HEK293 (cell line): ENCODE results near the gene SHMT2.

ENCODE experiments used
- CTCF ChIA-PET: fragments of 350-600 bp; formaldehyde crosslinking; extraction: SDS; loops from one replicate; lab custom pipeline; 2021; ENCODE audit warnings: antibody characterized with exemption; lab: Yijun Ruan, JAX
- POLR2A ChIA-PET: fragments of 300-600 bp; formaldehyde crosslinking; extraction: SDS; loops from one replicate; lab custom pipeline; 2020; ENCODE audit warnings: antibody characterized with exemption, inconsistent platforms; lab: Yijun Ruan, JAX
- H3K27ac ChIP-seq: fragments of 200-500 bp; sonication (Bioruptor generic); 2 replicates; pipeline ENCODE4 v1.5.1; 2014; ENCODE audit warnings: low read depth, low read length, control low read depth, inconsistent platforms; ENCODE audit errors: extremely low read depth
- H3K36me3 ChIP-seq, 2 experiments: fragments of 200-500 bp in 1 of 2; sonication (Bioruptor generic) in 1 of 2; 1 replicate in 1 of 2; 2 replicates in 1 of 2; pipeline ENCODE4 v1.5.1; 2014 to 2017; ENCODE audit warnings: inconsistent platforms in 2 of 2, low read length in 2 of 2; ENCODE audit not compliant: control insufficient read depth in 2 of 2, insufficient read depth in 1 of 2
- H3K4me1 ChIP-seq: fragments of 200-500 bp; sonication (Bioruptor generic); 2 replicates; pipeline ENCODE4 v1.5.1; 2014; ENCODE audit warnings: mild to moderate bottlenecking, low read length, inconsistent platforms; ENCODE audit not compliant: control insufficient read depth, insufficient read depth
- H3K4me3 ChIP-seq: 2 replicates; pipeline ENCODE4 v1.5.1; 2011; ENCODE audit warnings: low read depth, mild to moderate bottlenecking, control low read depth, low read length, moderate library complexity
- H3K9me3 ChIP-seq: fragments of 200-500 bp; sonication (Bioruptor generic); 2 replicates; pipeline ENCODE4 v1.5.1; 2014; ENCODE audit warnings: low read depth, low read length, inconsistent platforms; ENCODE audit not compliant: control insufficient read depth, insufficient read depth
- HOXA7 ChIP-seq: sonication (generic); formaldehyde crosslinking; IDR thresholded peaks from 2 replicates; pipeline ENCODE4 v1.8.1; 2022; ENCODE audit warnings: missing genetic modification reagents, borderline replicate concordance
- KLF1 ChIP-seq: fragments of 450-650 bp; formaldehyde crosslinking; IDR thresholded peaks from 2 replicates; pipeline ENCODE4 v1.5.1; 2016; ENCODE audit warnings: missing biosample characterization, missing genetic modification characterization
- TCF7L2 ChIP-seq: IDR thresholded peaks from 2 replicates; pipeline ENCODE4 v1.6.1; 2011; ENCODE audit warnings: low read depth, mild to moderate bottlenecking, inconsistent platforms, low read length, moderate library complexity, borderline replicate concordance
- YY2 ChIP-seq: fragments of 450-650 bp; formaldehyde crosslinking; IDR thresholded peaks from 2 replicates; pipeline ENCODE4 v1.5.1; 2016; ENCODE audit warnings: missing biosample characterization, missing genetic modification characterization
- ZIC2 ChIP-seq: fragments of 450-650 bp; formaldehyde crosslinking; IDR thresholded peaks from 2 replicates; pipeline ENCODE4 v1.5.1; 2016; ENCODE audit warnings: missing biosample characterization, missing genetic modification characterization
- ZNF175 ChIP-seq: fragments of 450-650 bp; formaldehyde crosslinking; IDR thresholded peaks from 2 replicates; pipeline ENCODE4 v1.5.1; 2016; ENCODE audit warnings: missing biosample characterization, missing genetic modification characterization
- ZNF2 ChIP-seq: fragments of 450-650 bp; formaldehyde crosslinking; IDR thresholded peaks from 2 replicates; pipeline ENCODE4 v1.5.1; 2016; ENCODE audit warnings: missing biosample characterization, missing genetic modification characterization
- ZNF302 ChIP-seq: fragments of 450-650 bp; formaldehyde crosslinking; IDR thresholded peaks from 2 replicates; pipeline ENCODE4 v1.5.1; 2016; ENCODE audit warnings: missing biosample characterization, missing genetic modification characterization, low read depth
- ZNF311 ChIP-seq: fragments of 450-650 bp; formaldehyde crosslinking; IDR thresholded peaks from 2 replicates; pipeline ENCODE4 v1.5.1; 2017; ENCODE audit warnings: missing biosample characterization, missing genetic modification characterization, borderline replicate concordance
- ZNF37A ChIP-seq: fragments of 450-650 bp; IDR thresholded peaks from 2 replicates; pipeline ENCODE4 v1.5.1; 2018; ENCODE audit warnings: missing biosample characterization, missing genetic modification characterization
- ZNF514 ChIP-seq: fragments of 450-650 bp; formaldehyde crosslinking; IDR thresholded peaks from 2 replicates; pipeline ENCODE4 v1.5.1; 2016; ENCODE audit warnings: missing biosample characterization, missing genetic modification characterization
- ZNF621 ChIP-seq: fragments of 450-650 bp; formaldehyde crosslinking; IDR thresholded peaks from 2 replicates; pipeline ENCODE4 v1.5.1; 2017; ENCODE audit warnings: missing biosample characterization, missing genetic modification characterization
- ZNF791 ChIP-seq: fragments of 450-650 bp; formaldehyde crosslinking; IDR thresholded peaks from 2 replicates; pipeline ENCODE4 v1.5.1; 2016; ENCODE audit warnings: missing biosample characterization, missing genetic modification characterization
- ZNF792 ChIP-seq: fragments of 450-650 bp; formaldehyde crosslinking; IDR thresholded peaks from 2 replicates; pipeline ENCODE4 v1.5.1; 2016; ENCODE audit warnings: missing biosample characterization, missing genetic modification characterization
- ZNF837 ChIP-seq: fragments of 450-650 bp; formaldehyde crosslinking; IDR thresholded peaks from 2 replicates; pipeline ENCODE4 v1.5.1; 2016; ENCODE audit warnings: missing biosample characterization, missing genetic modification characterization
- TF ChIP-seq, protein P1 (sequence below): fragments of 450-650 bp; formaldehyde crosslinking; IDR thresholded peaks from 2 replicates; pipeline ENCODE4 v1.5.1; 2016; ENCODE audit warnings: missing biosample characterization, missing genetic modification characterization, borderline replicate concordance
- TF ChIP-seq, protein P2 (sequence below): fragments of 450-650 bp; formaldehyde crosslinking; IDR thresholded peaks from 2 replicates; pipeline ENCODE4; 2016; ENCODE audit warnings: missing biosample characterization, missing genetic modification characterization
- TF ChIP-seq, protein P3 (sequence below): fragments of 450-650 bp; formaldehyde crosslinking; IDR thresholded peaks from 2 replicates; pipeline ENCODE4 v1.5.1; 2016; ENCODE audit warnings: missing biosample characterization, missing genetic modification characterization
- TF ChIP-seq, protein P4 (sequence below): fragments of 450-650 bp; formaldehyde crosslinking; conservative IDR thresholded peaks from 2 replicates; pipeline ENCODE4 v1.5.1; 2016; ENCODE audit warnings: low read depth, missing biosample characterization, missing genetic modification characterization

SHMT2 gene

GRCh38 chr12:57195186-57195585, 34.3 kb upstream of the SHMT2 start:
- POLR2A ChIA-PET, result no interaction called here
- TF ChIP-seq ZNF514, result no peak
- TF ChIP-seq ZNF2 (tag by site-specific recombination), result no peak
- TF ChIP-seq ZNF37A (tag by site-specific recombination), result no peak
- TF ChIP-seq ZIC2 (tag by site-specific recombination), result no peak
- no peak for TF ChIP-seq ZNF792 (tag by site-specific recombination)
- TF ChIP-seq ZNF837 (tag by site-specific recombination), result no peak
- TF ChIP-seq, protein P1, sequence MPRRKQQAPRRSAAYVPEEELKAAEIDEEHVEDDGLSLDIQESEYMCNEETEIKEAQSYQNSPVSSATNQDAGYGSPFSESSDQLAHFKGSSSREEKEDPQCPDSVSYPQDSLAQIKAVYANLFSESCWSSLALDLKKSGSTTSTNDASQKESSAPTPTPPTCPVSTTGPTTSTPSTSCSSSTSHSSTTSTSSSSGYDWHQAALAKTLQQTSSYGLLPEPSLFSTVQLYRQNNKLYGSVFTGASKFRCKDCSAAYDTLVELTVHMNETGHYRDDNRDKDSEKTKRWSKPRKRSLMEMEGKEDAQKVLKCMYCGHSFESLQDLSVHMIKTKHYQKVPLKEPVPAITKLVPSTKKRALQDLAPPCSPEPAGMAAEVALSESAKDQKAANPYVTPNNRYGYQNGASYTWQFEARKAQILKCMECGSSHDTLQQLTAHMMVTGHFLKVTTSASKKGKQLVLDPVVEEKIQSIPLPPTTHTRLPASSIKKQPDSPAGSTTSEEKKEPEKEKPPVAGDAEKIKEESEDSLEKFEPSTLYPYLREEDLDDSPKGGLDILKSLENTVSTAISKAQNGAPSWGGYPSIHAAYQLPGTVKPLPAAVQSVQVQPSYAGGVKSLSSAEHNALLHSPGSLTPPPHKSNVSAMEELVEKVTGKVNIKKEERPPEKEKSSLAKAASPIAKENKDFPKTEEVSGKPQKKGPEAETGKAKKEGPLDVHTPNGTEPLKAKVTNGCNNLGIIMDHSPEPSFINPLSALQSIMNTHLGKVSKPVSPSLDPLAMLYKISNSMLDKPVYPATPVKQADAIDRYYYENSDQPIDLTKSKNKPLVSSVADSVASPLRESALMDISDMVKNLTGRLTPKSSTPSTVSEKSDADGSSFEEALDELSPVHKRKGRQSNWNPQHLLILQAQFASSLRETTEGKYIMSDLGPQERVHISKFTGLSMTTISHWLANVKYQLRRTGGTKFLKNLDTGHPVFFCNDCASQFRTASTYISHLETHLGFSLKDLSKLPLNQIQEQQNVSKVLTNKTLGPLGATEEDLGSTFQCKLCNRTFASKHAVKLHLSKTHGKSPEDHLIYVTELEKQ (tag by site-specific recombination), result no peak
- TF ChIP-seq ZNF621 (tag by site-specific recombination), result no peak
- TF ChIP-seq ZNF311 (tag by site-specific recombination), result no peak
- TF ChIP-seq YY2 (tag by site-specific recombination), result no peak
- TF ChIP-seq, protein P2, sequence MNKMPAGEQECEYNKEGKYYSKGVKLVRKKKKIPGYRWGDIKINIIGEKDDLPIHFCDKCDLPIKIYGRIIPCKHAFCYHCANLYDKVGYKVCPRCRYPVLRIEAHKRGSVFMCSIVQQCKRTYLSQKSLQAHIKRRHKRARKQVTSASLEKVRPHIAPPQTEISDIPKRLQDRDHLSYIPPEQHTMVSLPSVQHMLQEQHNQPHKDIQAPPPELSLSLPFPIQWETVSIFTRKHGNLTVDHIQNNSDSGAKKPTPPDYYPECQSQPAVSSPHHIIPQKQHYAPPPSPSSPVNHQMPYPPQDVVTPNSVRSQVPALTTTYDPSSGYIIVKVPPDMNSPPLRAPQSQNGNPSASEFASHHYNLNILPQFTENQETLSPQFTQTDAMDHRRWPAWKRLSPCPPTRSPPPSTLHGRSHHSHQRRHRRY, result no peak
- no peak for TF ChIP-seq ZNF791 (tag by site-specific recombination)
- no peak for TF ChIP-seq ZNF175 (tag by site-specific recombination)
- no peak for TF ChIP-seq TCF7L2
- TF ChIP-seq HOXA7, result no peak
- no peak for TF ChIP-seq ZNF302 (tag by site-specific recombination)
- TF ChIP-seq, protein P3, sequence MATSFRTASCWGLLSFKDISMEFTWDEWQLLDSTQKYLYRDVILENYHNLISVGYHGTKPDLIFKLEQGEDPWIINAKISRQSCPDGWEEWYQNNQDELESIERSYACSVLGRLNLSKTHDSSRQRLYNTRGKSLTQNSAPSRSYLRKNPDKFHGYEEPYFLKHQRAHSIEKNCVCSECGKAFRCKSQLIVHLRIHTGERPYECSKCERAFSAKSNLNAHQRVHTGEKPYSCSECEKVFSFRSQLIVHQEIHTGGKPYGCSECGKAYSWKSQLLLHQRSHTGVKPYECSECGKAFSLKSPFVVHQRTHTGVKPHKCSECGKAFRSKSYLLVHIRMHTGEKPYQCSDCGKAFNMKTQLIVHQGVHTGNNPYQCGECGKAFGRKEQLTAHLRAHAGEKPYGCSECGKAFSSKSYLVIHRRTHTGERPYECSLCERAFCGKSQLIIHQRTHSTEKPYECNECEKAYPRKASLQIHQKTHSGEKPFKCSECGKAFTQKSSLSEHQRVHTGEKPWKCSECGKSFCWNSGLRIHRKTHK, result no peak
- Histone ChIP-seq H3K36me3 (peaks cover 9 to 100% of the 10 kb centered on the region in 2 experiments; a peak in 2 of 3 replicates), H3K9me3 (no peaks in the 10 kb centered on the region), H3K4me1 (no peaks in the 10 kb centered on the region), H3K27ac (no peak overlapping the region), H3K4me3 (no peak overlapping the region)
- CTCF ChIA-PET, result interaction anchor here (0.7 kb wide), 2 partner anchors 19 kb away, joined by 3 to 4 read pairs; no protein-coding TSS in a partner anchor

DNA sequence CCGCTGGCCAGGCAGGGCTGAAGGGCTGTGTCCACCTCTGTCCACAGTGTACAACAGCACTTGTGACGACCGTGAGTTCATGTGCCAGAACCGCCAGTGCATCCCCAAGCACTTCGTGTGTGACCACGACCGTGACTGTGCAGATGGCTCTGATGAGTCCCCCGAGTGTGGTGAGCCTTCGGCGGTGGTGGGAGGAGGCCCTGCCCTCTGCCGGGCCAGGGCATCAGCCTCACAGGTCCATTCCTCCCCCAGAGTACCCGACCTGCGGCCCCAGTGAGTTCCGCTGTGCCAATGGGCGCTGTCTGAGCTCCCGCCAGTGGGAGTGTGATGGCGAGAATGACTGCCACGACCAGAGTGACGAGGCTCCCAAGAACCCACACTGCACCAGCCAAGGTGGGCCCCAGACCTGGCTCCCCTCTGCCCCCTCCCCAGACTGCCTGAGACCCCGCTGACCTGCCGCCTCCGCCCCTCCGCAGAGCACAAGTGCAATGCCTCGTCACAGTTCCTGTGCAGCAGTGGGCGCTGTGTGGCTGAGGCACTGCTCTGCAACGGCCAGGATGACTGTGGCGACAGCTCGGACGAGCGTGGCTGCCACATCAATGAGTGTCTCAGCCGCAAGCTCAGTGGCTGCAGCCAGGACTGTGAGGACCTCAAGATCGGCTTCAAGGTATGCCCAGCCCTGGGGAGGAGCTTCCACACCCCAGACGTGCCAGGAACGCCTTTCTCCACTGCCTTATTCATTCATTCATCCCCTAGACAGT, 33.7 kb upstream of the SHMT2 start:
- Histone ChIP-seq H3K9me3 (no peaks in the 10 kb centered on the region), H3K4me1 (no peaks in the 10 kb centered on the region), H3K27ac (no peak overlapping the region), H3K4me3 (no peak overlapping the region), H3K36me3 (peaks cover 9 to 99% of the 10 kb centered on the region in 2 experiments; a peak in 2 of 3 replicates)
- CTCF ChIA-PET, result interaction anchor here (0.6 to 1.5 kb wide), 3 partner anchors 9 to 47 kb away, joined by 3 to 5 read pairs (median 3); no protein-coding TSS in a partner anchor
- POLR2A ChIA-PET, result no interaction called here
- TF ChIP-seq, protein P4, sequence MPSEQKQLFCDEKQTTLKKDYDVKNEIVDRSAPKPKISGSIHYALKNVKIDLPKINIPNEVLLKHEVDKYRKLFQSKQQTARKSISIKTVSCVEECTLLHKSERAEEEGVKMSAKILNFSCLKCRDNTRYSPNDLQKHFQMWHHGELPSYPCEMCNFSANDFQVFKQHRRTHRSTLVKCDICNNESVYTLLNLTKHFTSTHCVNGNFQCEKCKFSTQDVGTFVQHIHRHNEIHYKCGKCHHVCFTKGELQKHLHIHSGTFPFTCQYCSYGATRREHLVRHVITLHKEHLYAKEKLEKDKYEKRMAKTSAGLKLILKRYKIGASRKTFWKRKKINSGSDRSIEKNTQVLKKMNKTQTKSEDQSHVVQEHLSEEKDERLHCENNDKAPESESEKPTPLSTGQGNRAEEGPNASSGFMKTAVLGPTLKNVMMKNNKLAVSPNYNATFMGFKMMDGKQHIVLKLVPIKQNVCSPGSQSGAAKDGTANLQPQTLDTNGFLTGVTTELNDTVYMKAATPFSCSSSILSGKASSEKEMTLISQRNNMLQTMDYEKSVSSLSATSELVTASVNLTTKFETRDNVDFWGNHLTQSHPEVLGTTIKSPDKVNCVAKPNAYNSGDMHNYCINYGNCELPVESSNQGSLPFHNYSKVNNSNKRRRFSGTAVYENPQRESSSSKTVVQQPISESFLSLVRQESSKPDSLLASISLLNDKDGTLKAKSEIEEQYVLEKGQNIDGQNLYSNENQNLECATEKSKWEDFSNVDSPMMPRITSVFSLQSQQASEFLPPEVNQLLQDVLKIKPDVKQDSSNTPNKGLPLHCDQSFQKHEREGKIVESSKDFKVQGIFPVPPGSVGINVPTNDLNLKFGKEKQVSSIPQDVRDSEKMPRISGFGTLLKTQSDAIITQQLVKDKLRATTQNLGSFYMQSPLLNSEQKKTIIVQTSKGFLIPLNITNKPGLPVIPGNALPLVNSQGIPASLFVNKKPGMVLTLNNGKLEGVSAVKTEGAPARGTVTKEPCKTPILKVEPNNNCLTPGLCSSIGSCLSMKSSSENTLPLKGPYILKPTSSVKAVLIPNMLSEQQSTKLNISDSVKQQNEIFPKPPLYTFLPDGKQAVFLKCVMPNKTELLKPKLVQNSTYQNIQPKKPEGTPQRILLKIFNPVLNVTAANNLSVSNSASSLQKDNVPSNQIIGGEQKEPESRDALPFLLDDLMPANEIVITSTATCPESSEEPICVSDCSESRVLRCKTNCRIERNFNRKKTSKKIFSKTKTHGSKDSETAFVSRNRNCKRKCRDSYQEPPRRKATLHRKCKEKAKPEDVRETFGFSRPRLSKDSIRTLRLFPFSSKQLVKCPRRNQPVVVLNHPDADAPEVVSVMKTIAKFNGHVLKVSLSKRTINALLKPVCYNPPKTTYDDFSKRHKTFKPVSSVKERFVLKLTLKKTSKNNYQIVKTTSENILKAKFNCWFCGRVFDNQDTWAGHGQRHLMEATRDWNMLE (tag by site-specific recombination), result no peak
- TF ChIP-seq KLF1 (tag by site-specific recombination), result peak; percentile 29; the same call in 1 of the 2 replicates
